HK-2 (cell line): ENCODE data around the gene TLL2.

ENCODE experiments used
- DNase-seq: peaks from one replicate; pipeline ENCODE4 v3.0.0-alpha.2; 2018; ENCODE audit not compliant: unreplicated experiment

TLL2 gene

DNA sequence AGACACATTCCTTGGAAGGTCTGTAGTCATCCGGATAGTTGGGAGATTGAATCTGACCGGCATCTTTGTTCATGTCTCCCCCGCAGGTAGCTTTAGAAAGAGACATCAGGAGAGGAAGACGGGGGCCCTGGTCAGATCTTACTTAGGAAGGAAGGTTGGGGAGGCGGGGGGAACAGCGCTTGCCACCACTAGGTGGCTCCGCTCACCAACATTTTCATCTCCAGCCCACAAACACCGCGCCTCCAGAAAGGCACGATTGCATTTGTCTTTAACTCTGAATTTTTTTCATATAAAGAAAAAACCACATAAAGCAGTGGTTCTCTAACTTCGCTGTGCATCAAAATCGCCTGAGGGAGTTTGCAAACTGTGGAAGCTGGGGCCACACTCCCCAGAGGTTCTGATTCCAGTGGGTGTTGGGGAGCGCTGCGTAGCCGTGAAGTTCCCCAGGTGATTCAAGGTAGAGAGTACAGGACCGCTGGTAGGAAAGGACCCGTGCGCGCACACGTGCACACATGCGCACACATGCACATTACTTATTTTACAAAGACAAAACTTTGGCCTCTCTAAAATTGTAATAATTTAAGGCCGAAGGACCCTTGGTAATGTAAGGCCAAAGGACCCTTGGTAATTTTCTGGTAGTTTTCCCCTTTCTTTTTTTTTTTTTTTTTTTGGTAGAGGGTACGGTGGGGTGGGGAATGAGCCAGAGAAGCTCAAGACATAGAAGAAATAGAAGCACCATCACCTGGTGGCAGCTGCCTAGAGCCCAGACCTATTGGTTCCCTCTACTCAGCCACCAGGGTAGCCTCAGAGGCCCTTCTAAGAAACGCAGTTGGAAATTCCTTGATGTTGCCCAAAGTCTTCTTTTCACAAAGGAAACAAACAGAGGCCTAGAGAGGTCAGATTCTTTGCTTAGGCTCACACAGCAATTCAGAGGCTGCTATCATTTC, 117.5 kb downstream of the TLL2 start:
- DNase-seq: peak; percentile 65

DNA sequence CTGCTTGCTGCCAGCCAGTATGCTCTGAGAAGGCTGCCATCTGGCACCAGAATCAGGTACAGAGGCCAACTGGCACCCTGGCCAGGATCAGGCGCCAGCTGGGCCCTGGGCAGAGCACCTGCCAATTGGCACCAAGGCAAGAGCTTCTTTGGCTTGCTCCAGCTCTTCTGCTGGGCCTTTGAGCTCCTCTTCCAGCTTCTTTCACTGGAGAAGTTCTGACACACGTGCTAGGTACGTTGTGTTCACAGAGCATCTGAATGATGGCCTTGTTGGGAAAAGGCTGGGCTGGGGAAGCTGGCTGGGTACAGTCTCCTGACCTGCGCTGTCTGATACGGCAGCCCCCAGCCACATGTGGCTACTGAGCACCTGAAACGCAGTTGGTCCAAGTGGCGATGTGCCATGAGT, 123.3 kb downstream of the TLL2 start:
- no peak for DNase-seq

DNA sequence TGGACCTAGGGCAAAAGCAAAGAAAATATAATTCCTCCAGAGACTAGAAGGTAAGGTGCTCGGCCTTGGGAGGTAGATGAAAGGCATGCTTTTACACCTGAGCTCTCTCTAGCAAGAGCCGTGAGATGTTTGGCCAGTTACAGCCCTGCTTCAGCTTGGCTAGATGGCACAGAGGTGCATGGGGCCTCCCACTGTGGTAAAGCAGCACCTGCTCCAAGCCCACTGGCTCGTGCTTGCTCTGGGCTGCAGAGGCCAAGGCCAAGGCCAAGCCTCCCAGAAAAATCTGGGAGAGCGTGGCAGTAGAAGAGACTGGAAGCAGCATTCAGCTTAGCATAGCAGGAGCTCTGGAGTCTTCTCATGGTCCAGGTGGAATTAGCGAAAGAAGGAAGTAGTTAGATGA, 123.9 kb downstream of the TLL2 start:
- no peak for DNase-seq

DNA sequence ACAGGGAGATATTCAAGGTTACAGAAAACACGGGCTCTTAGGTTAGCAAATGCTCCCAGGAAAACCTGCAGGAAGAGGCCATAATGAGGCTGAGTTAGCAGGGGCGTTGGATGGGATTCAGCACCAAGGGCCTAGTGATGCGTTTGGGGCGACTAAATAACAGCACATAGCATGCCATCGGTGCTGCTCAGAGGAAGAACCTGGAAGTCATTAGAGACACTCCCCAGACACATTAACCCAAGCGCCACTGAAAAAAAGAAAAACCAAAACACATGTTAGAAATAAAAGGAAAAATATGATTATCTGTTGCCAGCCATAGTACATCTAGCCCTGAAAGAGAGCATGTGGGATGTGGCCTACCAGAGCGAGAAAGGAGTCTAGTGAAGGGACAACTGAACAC, 126.1 kb downstream of the TLL2 start:
- no peak for DNase-seq

DNA sequence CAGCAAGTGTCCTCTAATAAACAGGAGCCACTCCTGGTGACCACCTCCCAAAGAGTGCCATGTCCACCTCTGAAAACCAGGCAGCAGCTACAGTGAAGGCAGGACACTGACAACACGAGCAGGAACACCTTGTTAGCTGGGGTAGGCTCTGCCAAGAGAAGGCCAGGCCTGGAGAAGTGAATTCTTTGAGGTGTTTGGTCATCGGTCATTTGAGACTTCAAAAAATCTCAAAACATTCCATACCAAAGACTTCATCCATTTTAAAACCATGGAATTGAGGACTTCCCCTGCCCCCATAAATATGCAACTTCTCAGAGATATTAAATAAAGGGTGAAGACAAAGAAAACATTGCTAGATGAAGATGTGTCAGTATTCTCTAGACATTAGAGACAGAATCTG, 126.6 kb downstream of the TLL2 start:
- no peak for DNase-seq

DNA sequence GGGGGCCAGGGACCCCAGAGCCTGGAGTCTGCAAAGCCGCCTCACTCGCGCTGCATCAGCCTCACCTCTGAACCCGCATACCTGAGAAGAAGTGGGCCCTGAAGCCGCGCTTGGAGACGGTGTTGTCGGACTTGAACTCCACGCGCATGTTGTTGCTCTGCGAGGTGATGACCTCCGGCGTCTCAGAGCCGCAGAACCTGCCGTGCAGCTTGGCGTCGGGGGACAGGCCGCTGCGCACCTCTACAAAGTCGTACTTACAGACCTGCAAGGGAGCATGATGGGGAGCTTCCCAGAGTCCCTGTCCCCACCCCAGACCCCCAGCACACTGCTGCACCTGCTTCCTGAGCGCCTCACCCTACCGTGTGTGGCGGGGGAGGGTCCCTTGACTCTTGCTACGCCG, 129.2 kb downstream of the TLL2 start:
- no peak for DNase-seq

DNA sequence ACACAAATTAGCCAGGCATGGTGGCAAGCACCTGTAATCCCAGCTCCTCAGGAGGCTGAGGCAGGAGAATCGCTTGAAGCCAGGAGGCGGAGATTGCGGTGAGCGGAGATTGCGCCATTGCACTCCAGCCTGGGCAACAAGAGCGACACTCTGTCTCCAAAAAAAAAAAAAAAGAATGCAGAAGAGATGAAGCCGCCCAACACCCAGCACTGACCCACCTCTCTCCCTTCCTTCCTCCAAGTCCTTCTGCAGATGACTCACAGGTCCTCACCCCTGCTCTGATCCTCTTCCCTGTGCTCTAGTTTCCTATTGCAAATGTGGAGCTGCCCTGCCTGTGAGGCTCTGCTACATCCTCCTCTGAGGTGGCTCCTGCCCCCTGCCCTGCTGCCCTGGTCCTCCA, 132.9 kb downstream of the TLL2 start:
- DNase-seq: peak; percentile 19

DNA sequence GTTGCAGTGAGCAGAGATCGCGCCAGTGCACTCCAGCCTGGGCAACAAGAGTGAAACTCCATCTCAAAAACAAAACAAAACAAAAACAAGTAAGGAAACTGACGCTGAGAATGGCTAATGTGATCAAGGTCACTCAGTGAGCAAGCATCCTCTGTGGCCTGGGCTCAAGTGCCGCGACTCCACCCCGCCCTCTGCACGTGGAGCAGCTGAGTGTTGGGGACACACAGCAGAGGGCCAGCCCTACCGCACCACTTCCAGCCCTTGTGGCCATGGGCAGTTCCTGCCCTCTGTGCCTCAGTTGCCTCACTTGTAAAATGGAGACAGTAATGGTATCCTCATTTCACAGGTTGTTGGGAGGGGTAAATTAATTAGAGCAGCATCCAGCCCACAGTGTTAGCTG, 134.0 kb downstream of the TLL2 start:
- DNase-seq: no peak

DNA sequence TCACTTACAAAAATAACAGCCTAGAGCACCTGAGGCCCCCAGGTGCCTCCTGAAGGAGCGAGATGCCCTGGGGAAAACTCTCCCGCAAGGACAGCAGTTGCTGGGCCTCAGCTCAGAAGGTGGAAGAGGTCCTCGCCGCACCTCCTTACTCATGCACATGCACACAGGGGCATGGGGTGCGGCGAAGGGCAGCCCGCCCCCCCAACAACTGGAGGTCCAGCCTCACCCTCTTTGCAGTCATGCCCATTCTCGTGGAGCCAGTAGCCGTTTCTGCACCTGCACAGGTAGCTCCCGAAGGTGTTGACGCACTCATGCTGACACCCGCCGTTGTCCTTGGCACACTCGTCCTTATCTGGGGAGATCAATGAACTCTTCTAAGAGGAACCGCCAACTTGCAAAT, 135.0 kb downstream of the TLL2 start:
- no peak for DNase-seq

DNA sequence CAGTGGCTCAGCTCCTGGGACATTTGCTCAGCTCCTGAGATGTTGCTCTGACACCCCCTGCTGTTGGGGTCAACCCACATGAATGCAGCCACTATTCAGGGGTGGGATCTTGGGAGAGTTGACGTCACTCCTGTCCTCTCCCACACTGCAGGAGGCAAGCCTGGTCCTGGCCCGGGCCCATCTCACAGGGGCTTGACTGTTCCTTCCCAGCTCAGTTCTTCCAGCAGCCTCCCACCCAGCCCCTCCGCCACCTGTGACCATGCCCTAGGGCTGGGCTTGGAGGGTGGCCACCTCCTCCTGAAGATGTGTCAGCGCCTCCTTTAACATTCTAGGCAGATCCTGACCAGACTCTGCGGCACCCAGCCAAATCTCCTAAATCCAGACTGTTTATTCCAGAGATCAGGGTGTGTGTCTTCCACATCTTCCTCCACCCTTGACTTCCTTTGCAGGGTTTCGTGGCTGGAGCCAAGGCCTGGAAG, 135.9 kb downstream of the TLL2 start:
- no peak for DNase-seq

DNA sequence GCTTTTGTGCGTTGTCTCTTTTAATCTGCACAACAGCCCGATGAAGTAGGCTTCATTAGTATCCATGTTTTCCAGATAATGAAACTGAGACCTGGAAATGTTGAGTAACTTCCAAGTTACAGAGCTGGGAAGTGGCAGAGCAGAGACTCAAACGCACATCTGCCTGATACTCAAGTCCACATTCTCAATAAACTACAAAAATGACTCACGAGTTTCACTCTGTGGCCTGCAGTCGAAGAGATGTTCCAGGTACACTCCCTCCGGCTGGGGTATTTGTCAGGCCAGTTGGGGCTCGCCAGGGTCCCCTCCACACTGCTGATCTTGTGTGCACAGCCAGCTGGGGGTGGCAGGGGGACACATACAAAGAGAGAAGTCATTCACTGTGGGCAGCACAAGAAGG, 137.2 kb downstream of the TLL2 start:
- DNase-seq: no peak

DNA sequence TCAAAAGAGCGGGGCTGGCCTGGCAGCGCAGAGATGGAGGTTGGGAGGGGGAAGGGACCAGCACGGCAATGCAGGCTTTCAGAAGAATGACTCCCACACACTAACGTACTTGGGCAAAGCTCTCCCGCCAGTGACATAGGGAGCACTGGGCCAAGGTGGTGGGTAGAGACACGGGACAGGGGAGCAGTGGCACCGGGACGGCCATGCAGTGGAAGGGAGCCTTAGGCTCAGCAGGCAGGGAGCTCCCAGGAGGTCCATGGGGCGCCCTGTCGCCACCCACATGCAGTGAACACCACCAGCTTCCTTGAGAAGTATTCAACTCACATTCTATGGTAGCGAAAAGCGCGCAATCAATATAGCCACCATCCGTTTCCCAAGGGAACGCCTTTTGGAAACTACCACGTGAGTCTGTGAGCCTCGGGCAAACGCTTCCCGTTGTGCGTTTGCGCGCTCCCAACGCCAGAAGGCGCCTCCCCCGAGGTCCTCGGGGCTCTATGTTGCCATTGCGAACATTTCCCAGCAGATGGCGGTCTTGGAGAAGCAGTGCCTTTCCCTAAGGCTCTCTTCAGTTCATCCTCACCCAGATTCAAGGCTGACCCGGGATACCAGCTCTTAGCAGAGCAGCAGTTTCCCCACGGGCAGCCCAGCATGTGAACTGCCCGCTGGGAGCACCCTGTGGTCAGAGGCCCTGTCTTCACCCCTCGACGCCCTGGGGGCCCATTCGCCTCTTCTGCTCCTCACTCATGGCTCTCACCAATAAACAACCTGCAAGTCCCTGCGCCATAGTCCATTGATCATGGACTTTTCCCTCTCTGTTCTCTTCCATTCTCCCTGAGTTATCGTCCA, 138.5 kb downstream of the TLL2 start:
- peak; percentile 95 for DNase-seq

DNA sequence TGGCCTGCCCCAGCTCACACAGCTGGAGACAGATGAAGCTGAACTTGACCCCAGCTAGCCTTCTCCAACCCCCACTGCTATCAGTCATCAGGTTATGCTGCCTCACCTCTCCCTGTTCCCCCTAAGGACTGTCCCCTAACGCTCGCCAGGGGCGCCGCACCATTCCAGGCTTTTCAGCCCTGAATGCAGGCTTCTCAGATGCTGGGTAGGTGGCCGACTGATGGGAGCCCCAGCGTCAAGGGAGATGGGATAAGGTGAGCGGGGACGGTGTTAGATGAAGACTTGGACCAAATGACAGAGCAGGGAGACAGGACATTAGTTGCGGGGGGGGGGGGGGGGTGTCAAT, 139.1 kb downstream of the TLL2 start:
- DNase-seq: no peak

DNA sequence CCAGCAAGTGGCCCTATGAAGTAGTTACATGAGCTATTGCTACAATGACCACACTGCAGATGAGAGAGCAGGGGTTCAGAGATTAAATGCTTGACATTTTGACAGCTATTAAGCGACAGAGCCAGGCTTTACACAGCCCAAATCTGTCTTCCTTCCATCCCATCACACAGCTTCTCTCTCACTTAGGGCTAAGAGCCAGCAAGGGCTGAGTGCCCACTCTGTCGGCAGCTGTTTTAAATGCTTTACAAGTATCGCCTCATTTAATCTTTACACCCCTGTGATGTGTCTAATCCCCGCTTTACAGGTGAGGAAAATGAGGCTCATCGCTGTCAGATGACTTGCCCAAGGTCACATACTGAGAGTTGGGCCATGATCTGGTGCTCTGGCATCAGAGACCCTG, 139.7 kb downstream of the TLL2 start:
- DNase-seq: no peak

DNA sequence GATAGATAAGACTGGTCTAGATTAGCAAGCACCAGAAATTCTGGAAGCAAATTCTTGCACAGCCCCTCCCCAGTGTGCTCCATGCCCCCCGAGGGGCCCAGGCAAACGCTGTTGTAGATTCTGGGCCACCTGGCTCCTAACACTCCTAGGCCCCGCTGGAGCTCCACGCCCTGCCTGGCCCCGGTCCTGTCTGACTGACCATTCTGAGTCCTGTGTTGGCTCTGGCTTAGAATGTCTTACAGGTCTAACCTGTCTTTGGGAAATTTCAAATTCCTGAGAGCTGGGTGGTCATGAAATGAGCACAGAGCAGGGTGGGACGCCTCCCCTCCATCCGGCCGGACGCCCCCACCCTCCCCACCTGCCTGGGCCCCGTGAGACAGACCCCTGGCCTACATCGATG, 142.4 kb downstream of the TLL2 start:
- DNase-seq: no peak

DNA sequence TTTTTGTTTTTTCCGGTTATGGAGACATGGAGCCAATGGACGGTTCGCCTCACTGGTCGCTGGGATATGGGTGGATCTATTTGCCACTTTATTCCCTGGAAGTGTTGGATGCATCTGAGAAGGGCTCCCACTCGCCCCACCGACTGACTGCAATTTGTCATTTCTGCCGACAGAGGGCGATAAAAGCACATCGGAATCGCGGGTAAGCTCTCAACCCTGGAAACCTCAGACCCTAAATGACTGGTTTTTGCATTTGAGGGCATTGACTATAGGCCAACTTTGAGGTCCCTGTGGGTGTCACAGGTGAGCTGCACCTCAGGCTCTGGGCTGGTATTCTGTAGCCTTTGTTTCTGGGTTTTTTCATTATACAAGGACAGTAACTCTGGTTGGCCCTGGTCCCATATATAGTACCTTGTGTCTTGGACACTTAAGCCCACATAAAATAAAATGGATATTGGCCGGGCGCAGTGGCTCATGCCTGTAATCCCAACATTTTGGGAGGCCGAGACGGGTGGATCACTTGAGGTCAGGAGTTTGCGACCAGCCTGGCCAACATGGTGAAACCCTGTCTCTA, 143.1 kb downstream of the TLL2 start:
- peak; percentile 70 for DNase-seq

DNA sequence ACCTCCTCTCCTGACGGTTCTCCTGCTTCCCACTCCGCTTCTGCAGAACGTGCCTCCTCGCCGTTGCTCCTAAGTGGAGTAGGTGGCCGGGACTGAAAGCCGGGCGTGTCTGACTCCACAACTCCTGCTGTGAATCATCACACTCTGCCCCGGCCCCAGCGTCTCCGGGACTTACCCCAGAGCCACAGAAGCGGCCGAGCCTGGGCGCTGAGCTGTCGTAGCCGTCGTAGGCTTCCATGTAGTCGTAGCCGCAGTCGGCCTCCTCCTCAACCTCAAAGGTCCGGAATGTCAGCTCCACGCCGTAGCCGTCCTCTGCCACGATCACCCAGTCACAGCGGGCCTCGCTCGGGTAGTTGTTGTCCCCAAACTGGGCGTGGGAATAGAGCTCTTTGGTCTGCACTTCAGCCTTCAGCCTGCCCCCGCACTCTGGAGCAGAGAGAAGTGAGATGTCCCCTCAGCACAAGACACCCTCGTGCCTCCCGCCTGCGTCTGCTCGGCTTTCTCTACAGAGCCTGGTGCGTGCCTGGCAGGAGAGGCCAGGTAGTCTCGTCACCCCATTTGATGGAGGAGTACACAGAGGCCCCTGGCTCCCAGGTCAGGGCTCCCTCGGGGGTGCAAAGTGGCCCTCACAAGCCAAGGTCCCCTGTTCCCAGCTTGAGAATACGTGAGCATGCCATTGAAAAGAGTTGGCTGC, 143.7 kb downstream of the TLL2 start:
- DNase-seq: peak; percentile 23

DNA sequence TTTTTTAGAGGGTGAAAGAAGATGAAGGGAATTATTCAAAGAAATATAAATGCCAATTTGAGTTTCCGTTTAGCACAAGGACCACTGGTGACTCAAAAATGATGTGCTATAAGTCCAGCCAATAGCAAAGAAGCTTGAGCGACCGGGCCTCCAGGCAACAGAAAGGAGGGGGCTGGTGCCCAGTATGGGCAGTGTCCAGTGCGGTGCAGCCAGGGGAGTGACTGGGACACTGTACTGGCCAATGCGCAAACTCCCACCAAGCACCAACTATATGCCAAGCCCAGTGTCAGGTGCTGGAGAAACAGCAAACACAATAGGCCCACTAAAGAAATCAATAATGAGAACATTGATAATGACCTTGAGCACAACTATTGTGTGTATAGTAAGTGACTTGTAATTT, 144.8 kb downstream of the TLL2 start:
- DNase-seq: no peak

DNA sequence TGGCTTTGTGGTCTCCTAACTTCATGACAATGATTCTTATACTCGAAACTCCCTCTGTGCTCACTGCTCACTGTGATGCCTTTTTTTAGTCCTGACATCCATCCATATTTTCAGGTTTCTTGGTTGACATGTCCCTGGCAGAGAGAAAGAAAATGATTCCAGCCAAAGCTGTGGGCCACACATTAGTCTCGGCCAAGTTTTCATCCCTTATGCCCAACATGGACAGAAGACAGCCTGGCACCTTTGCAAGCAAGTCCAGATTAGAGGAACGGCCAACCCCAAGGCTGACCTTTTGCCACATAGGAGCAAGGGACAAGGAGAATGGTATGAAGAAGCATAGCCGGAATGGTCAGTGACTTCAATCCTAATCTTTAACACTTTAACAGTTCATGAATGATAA, 146.3 kb downstream of the TLL2 start:
- no peak for DNase-seq

DNA sequence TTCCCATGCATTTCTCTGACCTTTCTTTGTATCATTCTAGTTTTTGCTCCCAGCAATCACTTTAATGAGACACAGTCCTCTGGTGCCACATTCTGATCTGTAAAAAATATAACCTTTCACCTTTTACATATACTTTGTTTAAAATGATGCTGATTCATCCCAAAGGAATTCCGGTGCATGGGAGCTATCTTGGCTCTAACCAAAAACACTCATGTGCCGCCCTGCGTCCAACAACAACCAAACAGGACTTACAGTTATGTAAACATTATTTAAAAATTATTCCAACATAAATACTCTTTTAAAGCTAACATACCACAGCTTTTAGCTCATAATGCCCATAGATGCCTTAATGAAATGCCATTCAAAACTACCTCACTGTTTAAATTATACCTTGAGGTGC, 147.2 kb downstream of the TLL2 start:
- DNase-seq: no peak

DNA sequence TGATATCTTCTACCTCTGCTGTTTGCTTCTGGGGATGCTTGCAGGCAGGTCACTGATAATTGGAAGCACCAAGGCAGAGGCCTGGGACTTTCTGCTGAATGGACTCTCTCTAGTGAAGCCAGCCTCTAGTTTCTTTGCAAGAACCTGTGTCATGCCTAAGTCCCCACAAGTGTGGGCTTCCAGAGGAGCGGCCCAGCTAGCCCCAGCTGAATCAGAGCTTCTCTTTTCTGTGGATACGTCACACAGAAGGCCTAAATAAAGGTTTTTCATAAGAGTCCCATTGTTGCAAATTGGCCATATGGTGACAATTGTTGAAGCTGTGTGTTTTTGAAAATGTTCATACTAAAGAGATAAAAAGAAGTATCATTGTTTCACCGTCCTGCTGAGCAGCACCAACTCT, 148.2 kb downstream of the TLL2 start:
- DNase-seq: no peak

DNA sequence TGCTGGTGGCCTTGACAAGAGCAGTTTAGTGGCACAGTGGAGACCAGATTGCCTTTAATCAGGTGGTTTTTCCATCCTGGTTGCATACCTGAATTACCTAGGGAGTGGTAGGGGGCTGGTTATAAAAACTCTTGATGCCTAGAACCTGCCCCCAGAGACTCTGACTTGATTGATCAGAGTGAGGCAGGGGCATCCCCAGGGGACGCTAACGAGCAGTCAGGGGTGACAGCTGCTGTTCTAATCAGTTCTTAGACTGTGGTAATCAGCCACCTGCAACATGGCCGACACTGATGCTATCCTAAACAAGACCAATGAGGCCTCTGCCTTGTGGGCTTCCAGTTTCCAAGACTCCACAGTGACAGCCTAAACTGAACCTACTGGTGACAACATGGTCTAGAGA, 153.0 kb downstream of the TLL2 start:
- no peak for DNase-seq
